Activated T-helper 17 cell treated with anti-CD3 and anti-CD28 coated beads, Interleukin-2, amount 50 U/mL, for 72 hours (primary cell): ENCODE data around the gene GRIK3. TPM values are rescaled to one million over a fixed set of nuclear protein-coding genes. Genes with fewer than 3 reads are reported as not detected.

Experiments used
- ATAC-seq: fragments of 150-1000 bp; cut with Tn5 transposase; replicated peaks from 2 replicates; pipeline ENCODE4 v1.10.0; 2021; ENCODE audit warnings: mild to moderate bottlenecking, moderate library complexity
- H3K27ac Mint-ChIP-seq: one replicate; pipeline ENCODE4 v1.8.0; 2022; ENCODE audit warnings: mixed read lengths
- H3K27me3 Mint-ChIP-seq: one replicate; pipeline ENCODE4 v1.8.0; 2022; ENCODE audit warnings: mixed read lengths
- H3K36me3 Mint-ChIP-seq: one replicate; pipeline ENCODE4 v1.8.0; 2022; ENCODE audit warnings: low read depth, mild to moderate bottlenecking, mixed read lengths
- H3K4me1 Mint-ChIP-seq: one replicate; pipeline ENCODE4 v1.8.0; 2022; ENCODE audit warnings: mixed read lengths
- H3K4me3 Mint-ChIP-seq: one replicate; pipeline ENCODE4 v1.8.0; 2022; ENCODE audit warnings: mild to moderate bottlenecking, mixed read lengths
- H3K9me3 Mint-ChIP-seq: one replicate; pipeline ENCODE4 v1.8.0; 2022; ENCODE audit warnings: mixed read lengths
- total RNA-seq, 2 donors: library from RNA; stranded (reverse); gene quantifications; one replicate each; pipeline ENCODE4 v1.2.3, GENCODE V29; 2022

Gene GRIK3
- total RNA-seq, 2 donors from 2014 or later = not detected

- Mint-ChIP-seq H3K4me3 (no peak overlapping the region), H3K27me3 (peaks cover 29% of the 10 kb centered on the region), H3K9me3 (no peaks in the 10 kb centered on the region), H3K4me1 (no peaks in the 10 kb centered on the region), H3K36me3 (no peaks in the 10 kb centered on the region), H3K27ac (no peak overlapping the region)
- no peak for ATAC-seq
These were observed 46.0 kb downstream of the GRIK3 start for GRCh38 chr1:36988321-36988720.

- Mint-ChIP-seq H3K36me3 (no peaks in the 10 kb centered on the region), H3K27me3 (peaks cover 26% of the 10 kb centered on the region), H3K9me3 (no peaks in the 10 kb centered on the region), H3K4me3 (no peak overlapping the region), H3K27ac (no peak overlapping the region), H3K4me1 (no peaks in the 10 kb centered on the region)
- ATAC-seq = no peak
These were observed 47.0 kb downstream of the GRIK3 start for GRCh38 chr1:36987276-36987675.

GRCh38 chr1:36986241-36986985 lies 47.9 kb downstream of the GRIK3 start:
- H3K4me3 Mint-ChIP-seq = no peak overlapping the region
- H3K36me3 Mint-ChIP-seq = no peaks in the 10 kb centered on the region
- H3K27me3 Mint-ChIP-seq = peaks cover 22% of the 10 kb centered on the region
- H3K4me1 Mint-ChIP-seq = no peaks in the 10 kb centered on the region
- H3K9me3 Mint-ChIP-seq = no peaks in the 10 kb centered on the region
- H3K27ac Mint-ChIP-seq = no peak overlapping the region
- no peak for ATAC-seq

GRCh38 chr1:36984675-36985074 lies 49.6 kb downstream of the GRIK3 start:
- ATAC-seq = no peak
- Mint-ChIP-seq H3K36me3 (no peaks in the 10 kb centered on the region), H3K4me3 (no peak overlapping the region), H3K9me3 (no peaks in the 10 kb centered on the region), H3K4me1 (no peaks in the 10 kb centered on the region), H3K27me3 (peaks cover 25% of the 10 kb centered on the region), H3K27ac (no peak overlapping the region)

GRCh38 chr1:36984026-36984425 lies 50.3 kb downstream of the GRIK3 start:
- Mint-ChIP-seq H3K9me3 (no peaks in the 10 kb centered on the region), H3K36me3 (no peaks in the 10 kb centered on the region), H3K27ac (no peak overlapping the region), H3K27me3 (peaks cover 25% of the 10 kb centered on the region), H3K4me1 (no peaks in the 10 kb centered on the region), H3K4me3 (no peak overlapping the region)
- no peak for ATAC-seq

- no peaks in the 10 kb centered on the region for H3K9me3 Mint-ChIP-seq
- no peak for ATAC-seq
- H3K4me3 Mint-ChIP-seq = no peak overlapping the region
- no peaks in the 10 kb centered on the region for H3K4me1 Mint-ChIP-seq
- H3K27ac Mint-ChIP-seq = no peak overlapping the region
- H3K36me3 Mint-ChIP-seq = no peaks in the 10 kb centered on the region
- H3K27me3 Mint-ChIP-seq = peaks cover 32% of the 10 kb centered on the region
These were observed 51.6 kb downstream of the GRIK3 start for GRCh38 chr1:36982709-36983108.

GRCh38 chr1:36981771-36982622 lies 52.3 kb downstream of the GRIK3 start:
- H3K4me3 Mint-ChIP-seq = no peak overlapping the region
- H3K36me3 Mint-ChIP-seq = no peaks in the 10 kb centered on the region
- H3K27me3 Mint-ChIP-seq = peaks cover 36% of the 10 kb centered on the region
- no peaks in the 10 kb centered on the region for H3K4me1 Mint-ChIP-seq
- no peaks in the 10 kb centered on the region for H3K9me3 Mint-ChIP-seq
- ATAC-seq = no peak
- H3K27ac Mint-ChIP-seq = no peak overlapping the region

GRCh38 chr1:36981126-36981525 lies 53.2 kb downstream of the GRIK3 start:
- peaks cover 37% of the 10 kb centered on the region for H3K27me3 Mint-ChIP-seq

GRCh38 chr1:36977731-36978406 lies 56.4 kb downstream of the GRIK3 start:
- Mint-ChIP-seq H3K27ac (no peak overlapping the region), H3K4me1 (no peaks in the 10 kb centered on the region), H3K4me3 (no peak overlapping the region), H3K9me3 (no peaks in the 10 kb centered on the region), H3K36me3 (no peaks in the 10 kb centered on the region), H3K27me3 (peaks cover 26% of the 10 kb centered on the region)
- ATAC-seq = no peak

More at GRCh38 chr1:36981126-36981525, 53.2 kb downstream of the GRIK3 start:
- Mint-ChIP-seq H3K36me3 (no peaks in the 10 kb centered on the region), H3K4me1 (no peaks in the 10 kb centered on the region), H3K27ac (no peak overlapping the region), H3K4me3 (no peak overlapping the region), H3K9me3 (no peaks in the 10 kb centered on the region)
- no peak for ATAC-seq

- Mint-ChIP-seq H3K27ac (no peak overlapping the region), H3K9me3 (no peaks in the 10 kb centered on the region), H3K4me3 (no peak overlapping the region), H3K27me3 (peaks cover 25% of the 10 kb centered on the region), H3K4me1 (no peaks in the 10 kb centered on the region), H3K36me3 (no peaks in the 10 kb centered on the region)
- ATAC-seq = no peak
These were observed 58.7 kb downstream of the GRIK3 start for GRCh38 chr1:36975642-36976041.

GRCh38 chr1:36973056-36973455 lies 61.3 kb downstream of the GRIK3 start:
- no peak overlapping the region for H3K4me3 Mint-ChIP-seq

GRCh38 chr1:36971852-36972618 lies 62.3 kb downstream of the GRIK3 start:
- H3K36me3 Mint-ChIP-seq = no peaks in the 10 kb centered on the region
- no peak overlapping the region for H3K27ac Mint-ChIP-seq
- peaks cover 15% of the 10 kb centered on the region for H3K27me3 Mint-ChIP-seq
- H3K4me3 Mint-ChIP-seq = no peak overlapping the region
- no peak for ATAC-seq
- H3K4me1 Mint-ChIP-seq = no peaks in the 10 kb centered on the region
- no peaks in the 10 kb centered on the region for H3K9me3 Mint-ChIP-seq

More at GRCh38 chr1:36973056-36973455, 61.3 kb downstream of the GRIK3 start:
- no peaks in the 10 kb centered on the region for H3K4me1 Mint-ChIP-seq
- no peaks in the 10 kb centered on the region for H3K9me3 Mint-ChIP-seq
- no peaks in the 10 kb centered on the region for H3K36me3 Mint-ChIP-seq
- ATAC-seq = no peak
- no peak overlapping the region for H3K27ac Mint-ChIP-seq
- H3K27me3 Mint-ChIP-seq = peaks cover 18% of the 10 kb centered on the region

- H3K4me3 Mint-ChIP-seq = no peak overlapping the region
- H3K27ac Mint-ChIP-seq = no peak overlapping the region
- peaks cover 14% of the 10 kb centered on the region for H3K27me3 Mint-ChIP-seq
- no peaks in the 10 kb centered on the region for H3K4me1 Mint-ChIP-seq
- ATAC-seq = no peak
- H3K9me3 Mint-ChIP-seq = no peaks in the 10 kb centered on the region
- no peaks in the 10 kb centered on the region for H3K36me3 Mint-ChIP-seq
These were observed 65.6 kb downstream of the GRIK3 start for GRCh38 chr1:36968730-36969129.

- H3K4me3 Mint-ChIP-seq = no peak overlapping the region
- no peak for ATAC-seq
- no peaks in the 10 kb centered on the region for H3K4me1 Mint-ChIP-seq
- H3K27me3 Mint-ChIP-seq = peaks cover 24% of the 10 kb centered on the region
- no peak overlapping the region for H3K27ac Mint-ChIP-seq
- H3K36me3 Mint-ChIP-seq = no peaks in the 10 kb centered on the region
- H3K9me3 Mint-ChIP-seq = no peaks in the 10 kb centered on the region
These were observed 68.1 kb downstream of the GRIK3 start for GRCh38 chr1:36966242-36966641.
